GM21381 (cell line): Measurements from ENCODE around the gene ZNF23.

Source experiments
- ATAC-seq: cut with Tn5 transposase; IDR thresholded peaks from one replicate; pipeline ENCODE4 v1.9.1; 2021; ENCODE audit warnings: mild to moderate bottlenecking, moderate library complexity; ENCODE audit not compliant: unreplicated experiment

ZNF23 gene

DNA sequence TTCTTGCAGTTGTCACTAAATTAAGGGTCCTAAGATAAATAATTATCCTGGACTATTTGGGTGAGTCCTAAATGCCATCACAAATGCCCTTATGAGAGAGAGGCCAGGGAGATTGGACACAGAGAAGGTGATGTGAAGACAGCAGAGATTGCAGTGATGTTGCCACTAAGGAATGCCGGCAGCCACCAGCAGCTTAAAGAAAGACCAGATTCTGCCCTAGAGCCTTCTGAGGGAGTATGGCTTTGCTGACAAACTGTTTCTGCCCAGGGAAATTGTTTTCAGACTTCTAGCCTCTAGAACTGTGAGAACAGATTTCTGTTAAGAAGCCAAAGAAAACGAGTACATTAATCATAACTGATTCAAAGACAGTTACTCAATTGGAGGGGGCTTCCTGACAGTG, 10.0 kb upstream of the ZNF23 start:
- ATAC-seq: no peak

DNA sequence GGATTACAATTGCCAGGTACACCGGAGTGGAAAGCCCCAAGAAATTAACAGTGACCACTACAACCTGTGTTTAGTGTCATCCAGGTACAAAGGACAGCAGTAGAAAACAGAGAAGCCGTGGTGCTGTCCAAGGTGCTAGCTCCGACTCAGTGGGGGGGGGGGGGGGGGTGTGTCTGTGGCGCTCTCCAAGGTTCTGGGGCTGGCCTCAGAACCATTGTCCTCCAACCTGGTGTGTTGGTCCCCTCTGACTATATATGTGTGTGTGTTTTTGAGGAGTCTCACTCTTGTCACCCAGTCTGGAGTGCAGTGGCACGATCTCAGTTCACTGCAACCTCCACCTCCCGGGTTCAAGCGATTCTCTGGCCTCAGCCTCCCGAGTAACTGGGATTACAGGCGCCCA, 5.8 kb upstream of the ZNF23 start:
- ATAC-seq: no peak

DNA sequence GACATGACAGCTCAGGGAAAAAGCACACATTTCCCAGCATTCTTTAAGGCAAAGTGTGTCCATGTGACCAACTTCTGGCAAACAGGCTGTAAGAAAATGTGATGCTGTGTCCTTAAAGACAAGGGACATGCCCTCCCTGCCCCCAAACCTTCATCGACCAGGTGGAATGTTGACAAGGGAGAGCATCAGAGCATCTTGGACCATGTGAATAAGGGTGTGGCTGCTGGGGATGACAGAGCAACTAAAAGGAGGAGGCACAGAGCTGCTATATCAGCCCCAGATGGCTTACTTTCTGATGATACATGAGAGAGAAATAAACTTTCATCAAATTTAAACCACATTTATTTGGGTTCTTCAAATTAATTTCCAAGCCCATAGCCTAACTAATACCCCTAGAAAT, 2.2 kb upstream of the ZNF23 start:
- ATAC-seq: no peak

DNA sequence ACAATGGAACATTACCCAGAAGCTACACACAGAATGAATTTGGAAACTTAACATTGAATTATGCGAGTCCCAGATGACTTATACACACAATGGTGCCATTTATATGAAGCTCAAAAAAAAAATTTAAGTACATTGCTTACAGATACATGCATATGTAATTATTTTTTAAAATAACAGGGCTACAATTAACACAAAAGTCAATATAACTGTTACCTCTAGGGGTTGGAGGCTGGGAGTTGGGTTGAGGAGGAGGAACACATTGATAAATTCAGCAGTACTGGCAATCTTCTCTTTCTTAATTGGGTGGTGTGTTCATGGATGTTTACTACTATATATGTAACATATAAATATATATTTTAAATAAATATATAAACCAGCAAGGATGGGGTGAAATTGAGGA, 1.1 kb downstream of the ZNF23 start:
- ATAC-seq: no peak

DNA sequence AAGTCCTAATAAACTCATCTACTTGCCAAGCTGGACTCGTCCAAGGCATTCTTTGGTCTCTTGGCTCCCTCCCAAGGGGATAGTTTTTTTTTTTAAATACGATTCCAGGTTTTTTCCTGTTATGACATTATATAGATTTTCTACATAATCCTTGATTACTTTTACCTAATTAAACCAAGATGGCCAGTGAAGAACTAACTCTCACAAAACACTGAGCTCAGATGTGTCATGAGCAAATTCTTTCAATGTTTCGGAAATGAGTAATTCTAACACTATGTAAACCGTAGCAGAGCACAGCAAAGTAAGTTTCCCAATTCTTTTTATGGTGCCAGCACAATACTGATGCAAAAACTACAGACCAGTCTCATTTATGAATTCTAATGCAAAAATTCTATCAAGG, 1.8 kb downstream of the ZNF23 start:
- no peak for ATAC-seq

DNA sequence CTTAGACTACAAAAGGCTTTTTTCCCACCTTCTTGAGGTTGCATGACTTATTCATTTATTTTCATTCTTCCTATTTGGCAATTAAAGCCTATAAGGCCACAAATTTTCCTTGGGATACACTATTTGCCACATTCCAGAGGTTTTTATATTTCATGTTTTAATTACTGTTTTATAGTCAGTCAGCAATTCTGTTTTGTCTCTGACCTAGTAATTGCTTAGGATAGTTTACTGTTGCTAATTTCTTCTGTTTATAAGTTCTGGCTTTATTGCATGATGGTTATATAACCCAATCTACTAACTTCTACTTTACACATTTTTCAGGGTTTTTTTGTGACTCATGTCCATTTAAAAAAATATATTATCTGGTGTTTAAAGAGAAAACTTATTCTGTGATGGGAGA, 2.5 kb downstream of the ZNF23 start:
- ATAC-seq: no peak

DNA sequence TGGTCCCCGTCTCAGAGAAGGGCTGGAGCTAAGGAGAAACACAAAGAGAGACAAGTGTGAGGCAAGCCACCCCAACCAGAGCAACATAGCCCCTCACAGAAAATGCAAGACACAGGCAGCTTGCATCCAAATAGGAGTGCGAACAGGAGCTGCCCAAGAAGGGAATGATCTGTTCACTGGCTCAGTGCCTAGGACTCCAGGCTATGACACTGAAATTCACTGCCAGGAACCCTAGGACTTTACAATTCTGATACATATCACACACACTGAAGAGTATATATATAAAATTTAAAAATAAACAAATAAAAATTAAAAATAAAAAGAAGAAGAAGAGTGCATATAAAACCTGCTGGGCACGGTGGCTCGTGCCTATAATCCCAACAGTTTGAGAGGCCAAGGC, 5.2 kb downstream of the ZNF23 start:
- ATAC-seq: no peak

DNA sequence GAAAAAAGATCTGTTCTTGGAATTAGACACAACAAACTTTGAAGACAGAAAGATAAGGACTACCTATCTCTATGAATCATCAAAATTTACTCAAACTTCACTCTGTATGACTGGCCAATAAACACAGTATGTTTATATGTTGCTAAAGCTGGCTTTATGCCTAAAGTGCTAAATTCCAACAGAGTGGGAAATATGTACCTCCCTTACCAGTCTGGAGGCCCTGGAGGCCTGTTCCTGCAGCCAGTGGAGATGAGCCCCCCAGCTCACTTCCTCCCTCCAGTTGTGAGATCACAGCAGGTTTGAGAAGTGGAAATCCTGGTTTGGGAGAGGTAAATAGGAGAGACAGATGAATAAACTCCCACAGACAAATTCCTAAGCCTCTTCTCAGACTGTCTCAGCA, 9.0 kb downstream of the ZNF23 start:
- ATAC-seq: no peak

DNA sequence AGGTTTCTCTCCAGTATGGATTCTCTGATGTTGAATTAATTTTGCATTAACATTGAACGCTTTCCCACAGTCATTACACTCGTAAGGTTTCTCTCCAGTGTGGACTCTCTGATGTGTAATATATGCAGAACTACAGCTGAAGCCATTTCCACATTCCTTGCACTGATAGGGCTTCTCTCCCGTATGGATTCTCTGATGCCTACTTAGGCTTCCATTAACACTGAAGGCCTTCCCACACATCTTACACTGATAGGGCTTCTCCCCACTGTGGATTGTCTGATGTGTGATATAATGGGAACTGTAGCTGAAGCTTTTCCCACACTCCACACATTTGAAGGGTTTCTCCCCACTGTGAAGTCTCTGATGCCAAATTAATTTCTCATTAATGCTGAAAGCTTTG, 13.0 kb downstream of the ZNF23 start:
- no peak for ATAC-seq

DNA sequence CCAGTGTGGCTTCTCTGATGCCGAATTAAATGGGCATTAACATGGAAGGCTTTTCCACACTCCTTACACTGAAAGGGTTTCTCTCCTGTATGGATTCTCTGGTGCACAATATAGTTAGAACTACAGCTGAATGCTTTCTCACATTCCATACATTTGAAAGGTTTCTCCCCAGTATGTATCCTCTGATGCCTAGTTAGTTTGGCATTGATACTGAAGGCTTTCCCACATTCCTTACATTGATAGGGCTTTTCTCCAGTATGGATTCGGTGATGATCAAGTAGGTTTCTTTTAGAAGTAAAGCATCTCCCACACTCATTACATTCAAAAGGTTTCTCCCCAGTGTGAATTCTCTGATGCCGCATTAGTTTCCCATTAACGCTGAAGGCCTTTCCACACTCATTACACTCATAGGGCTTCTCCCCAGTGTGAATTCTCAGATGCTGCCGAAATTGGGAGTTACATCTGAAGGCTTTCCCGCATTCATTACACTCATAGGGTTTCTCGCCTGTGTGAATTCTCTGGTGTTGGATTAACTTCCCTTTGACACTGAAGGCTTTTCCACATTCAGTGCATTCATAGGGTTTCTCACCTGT, 13.7 kb downstream of the ZNF23 start:
- ATAC-seq: no peak

DNA sequence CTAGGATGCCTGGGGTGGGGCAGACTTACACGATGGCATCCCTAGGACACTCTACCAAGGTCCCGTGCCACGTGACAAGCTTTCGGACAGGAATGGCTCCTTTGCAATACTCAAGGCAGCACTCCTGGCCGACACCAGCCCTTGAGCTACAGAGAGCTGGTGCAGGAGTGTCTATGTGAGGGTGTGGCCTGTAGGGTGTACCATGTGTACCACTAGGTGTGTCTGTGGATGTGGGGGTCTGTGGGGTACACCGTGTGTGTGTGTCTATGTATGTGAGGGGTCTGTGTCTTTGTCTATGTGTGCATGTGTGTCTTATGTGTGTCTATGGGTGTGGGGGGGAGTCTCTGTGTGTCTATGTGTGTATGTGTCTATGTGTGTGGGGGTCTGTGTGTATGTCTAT, 18.3 kb downstream of the ZNF23 start:
- no peak for ATAC-seq

DNA sequence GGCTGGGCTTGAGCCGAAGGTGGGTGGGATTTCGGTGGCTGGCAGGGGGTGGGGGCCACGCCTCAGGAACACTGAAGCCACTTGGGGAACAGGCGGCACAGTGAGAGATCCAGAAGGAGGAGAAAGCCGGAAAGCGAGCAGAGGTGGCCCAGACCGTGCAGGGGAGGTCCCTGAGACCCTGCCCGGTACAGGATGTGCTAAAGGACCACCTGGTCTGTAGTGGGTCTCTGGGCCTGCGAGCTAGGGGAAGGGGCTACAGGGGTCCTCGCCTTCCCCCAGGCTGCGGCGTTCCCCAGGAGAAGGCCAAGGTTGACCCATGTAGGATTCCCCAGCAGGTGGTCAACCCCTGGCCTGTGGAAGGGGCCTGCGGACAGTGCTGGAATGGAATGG, 20.0 kb downstream of the ZNF23 start, which contains the start of gene TLE7:
Gene TLE7, minus strand, starts transcription at position 4 of the 390 bp plus-strand sequence. CDS start 8,730 bp downstream, outside the sequence.
- no peak for ATAC-seq

DNA sequence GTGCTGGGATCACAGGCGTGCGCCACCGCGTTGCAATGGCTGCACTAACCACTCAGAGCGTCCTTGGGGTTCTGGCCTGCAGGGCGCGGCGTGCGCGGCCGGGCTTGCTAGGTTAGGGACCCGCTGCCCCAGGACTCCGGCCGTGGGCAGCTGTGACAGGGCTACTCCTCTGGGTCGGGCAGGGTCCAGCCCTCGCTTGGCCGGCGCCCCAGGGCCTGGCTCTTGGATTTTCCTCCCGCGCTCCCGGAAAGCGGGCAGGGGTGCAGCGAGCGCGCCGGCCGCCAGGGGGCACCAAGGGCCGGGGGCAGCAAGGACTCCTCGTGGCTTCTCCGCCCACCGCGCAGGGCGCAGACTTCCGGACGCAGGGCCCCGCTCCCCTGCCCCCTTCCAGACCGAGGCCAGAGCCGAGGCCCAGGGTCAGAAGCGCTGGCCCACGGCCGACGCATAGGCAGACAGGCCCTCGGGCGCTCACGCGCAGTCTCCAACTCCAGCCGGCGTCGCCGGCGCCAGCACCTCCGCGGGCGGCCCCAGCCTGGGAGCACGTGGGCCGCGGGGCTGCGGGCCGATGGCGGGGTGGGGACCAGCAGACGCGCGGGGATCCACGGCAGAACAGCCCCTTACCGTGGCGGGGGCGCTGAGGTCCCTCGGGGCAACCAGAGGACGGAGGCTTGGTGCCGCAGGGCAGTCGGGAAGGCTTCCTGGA, 20.5 kb downstream of the ZNF23 start:
- no peak for ATAC-seq

DNA sequence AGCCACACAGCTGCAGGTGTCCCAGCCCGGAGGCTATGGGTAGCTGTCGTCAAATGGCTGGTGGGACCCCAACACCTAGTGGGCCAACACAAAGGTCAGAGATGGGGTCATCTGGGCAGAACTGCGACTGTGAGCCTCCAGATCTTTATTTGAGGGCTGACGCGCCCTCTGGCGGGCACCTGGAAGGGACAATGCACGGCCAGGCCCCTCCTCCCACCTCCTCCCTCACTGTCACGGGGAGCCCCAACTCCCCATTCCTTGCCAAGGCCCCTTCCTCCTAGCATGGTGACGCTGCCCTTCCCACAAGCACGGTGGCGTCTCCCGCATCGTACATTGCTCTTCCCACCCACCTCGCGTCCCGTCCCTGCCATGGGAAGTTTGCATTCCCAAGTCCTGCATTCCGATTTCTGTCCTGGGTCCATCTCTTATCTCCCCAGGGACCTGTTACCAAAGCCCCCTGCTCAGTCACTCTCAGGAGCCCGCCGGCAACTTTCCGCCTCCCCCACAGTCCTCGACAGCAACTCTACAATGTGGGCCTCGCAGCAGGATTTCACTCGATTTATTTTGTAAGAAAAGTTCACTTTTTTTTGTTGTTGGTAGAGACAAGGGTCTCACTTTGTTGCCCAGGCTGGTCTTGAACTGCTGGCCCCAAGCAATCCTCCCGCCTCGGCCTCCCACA, 21.2 kb downstream of the ZNF23 start:
- no peak for ATAC-seq

DNA sequence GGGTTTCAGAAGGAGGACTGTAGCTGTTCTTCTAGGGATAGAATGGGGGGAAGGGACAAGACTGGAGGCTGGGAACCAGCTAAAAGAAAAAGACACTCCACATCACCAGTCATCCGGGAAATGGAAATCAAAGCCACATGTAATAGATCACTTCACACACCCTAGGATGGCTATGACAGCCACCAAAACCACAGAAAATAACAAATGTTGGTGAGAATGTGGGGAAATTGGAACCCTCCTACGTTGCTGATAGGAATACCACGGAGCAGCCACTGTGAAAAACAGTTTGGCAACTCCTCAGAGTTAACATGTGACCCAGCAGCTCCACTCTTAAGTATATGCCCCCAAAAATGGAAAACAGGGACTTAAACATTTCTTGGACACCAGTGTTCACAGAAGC, 22.5 kb downstream of the ZNF23 start:
- ATAC-seq: no peak

DNA sequence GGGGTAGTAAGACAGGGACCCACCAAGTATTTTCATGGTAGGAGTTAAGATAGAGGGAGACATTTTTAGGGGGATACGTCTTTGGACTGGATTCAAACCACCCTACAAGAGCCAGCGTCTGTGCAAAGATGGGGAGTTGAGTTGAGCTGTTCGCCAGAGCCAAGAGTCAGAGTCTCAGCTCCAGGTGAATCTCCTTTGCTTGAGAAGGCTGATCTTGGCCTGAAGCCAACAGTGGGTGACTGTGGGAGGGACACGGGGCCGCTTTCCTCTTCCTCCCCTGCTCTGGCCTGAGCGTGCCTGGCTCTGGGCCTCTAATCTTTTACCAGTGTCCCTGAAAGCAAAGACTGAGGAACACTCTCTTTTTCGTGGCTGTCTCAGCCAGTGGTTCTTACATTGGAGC, 25.6 kb downstream of the ZNF23 start:
- no peak for ATAC-seq

DNA sequence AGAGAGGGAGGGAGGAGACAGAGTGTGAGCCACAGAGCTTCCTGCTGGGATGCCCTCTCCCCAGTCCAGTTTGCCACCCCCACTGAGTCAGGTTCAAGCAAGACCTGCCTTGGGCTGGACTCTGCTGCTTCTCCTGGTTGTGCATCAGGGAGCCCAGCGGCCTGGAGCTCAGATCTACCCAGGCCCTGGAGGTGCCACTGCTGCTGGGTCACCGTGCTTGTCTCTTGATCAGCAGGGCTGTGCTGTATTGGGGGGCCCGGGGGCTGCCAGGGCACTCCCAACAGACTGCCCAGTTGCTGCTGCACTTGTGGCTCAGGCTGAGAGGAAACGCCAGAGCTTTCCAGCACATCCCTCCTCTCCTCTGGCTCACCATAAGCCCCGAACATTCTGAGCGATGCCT, 29.1 kb downstream of the ZNF23 start:
- no peak for ATAC-seq

DNA sequence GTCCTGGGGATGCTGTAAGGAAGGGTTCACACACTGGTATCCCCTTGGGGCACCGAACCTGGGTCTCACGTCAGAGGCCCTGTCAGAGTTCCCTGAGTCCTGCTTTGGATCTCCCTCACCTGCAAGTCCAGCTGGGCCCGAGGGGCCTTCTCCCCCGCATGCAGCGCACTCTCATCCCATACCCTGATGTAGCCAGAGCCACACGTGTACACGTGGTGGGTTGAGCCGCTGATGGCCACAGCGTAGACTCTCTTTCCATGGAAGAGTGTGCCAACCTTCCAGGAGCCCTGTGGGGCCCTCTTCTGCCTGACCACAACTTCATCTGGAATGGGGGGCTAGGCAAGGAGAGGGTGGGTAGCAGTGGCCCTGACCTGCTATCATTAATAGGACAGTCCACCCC, 30.1 kb downstream of the ZNF23 start:
- ATAC-seq: no peak

DNA sequence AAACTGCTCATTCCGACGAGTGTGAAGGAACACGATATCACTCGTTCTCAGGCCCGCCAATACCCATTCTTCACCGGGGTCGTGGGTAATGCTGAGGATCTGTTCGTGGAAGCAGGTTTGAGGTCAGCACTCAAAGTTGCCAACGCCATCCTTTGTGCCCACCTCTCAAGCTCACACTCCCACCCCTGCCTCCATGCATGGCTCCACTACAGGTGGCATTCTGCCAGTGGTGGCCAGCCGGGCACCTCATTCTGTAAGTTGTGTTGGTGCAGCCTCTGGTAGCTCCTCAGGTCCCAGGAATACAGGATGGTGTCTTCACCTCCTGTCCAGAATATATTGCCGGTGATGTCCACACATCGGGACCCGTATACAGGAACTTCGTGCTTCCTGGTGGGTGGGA, 30.9 kb downstream of the ZNF23 start:
- no peak for ATAC-seq

DNA sequence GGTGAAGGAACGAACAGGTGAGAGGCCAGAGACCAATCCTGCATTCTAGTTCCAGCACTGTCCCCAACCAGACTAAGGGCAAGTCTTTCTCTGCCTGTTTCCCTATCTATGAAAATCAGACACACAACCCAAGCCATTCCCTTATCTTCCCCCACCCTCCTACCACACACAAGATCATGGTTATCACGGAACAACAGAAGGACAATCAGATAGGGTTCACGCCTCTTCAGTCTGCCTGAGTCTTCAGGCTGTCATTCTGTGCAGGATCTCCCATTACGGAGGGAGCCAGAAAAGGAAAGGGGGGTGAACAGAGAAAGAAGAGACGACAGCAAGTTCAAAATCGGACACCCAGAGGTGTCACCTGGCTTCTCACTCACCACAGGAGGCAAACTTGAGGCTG, 31.3 kb downstream of the ZNF23 start:
- no peak for ATAC-seq

DNA sequence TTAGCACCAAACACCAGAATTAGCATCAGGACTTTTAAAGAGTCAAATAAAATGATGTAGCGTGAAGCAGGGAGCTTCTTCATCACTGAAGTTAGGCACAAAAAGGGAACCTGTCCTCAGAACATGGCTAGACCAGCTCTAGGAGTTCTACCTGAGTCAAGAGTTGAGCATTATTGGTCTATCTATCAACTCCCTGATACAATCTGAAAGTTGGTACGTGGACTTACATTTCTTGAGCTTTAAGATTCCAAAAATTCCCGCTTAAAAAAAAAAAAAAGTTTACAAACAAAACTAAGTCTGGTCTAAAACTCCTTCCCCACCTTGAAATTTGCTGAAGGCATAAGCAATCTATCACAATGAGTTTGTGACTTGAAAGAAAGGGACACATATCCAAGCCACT, 32.5 kb downstream of the ZNF23 start:
- no peak for ATAC-seq

DNA sequence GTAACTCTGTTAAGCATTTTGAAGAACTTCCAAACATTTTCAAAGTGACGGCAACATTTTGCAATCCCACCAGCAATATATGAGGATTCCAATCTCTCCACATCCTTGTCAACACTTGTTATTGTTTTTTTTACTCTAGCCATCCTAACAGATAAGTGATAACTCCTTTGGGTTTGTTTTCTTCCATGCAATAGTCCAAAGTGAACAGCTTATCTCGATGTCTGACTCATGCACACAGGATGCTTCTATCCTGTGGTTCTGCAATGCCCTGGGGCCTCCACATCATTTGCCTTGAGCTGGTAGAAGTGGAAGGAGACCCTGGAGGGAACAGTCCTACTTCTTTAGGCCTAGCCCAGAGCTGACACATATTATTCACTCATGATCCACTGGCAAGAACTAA, 33.2 kb downstream of the ZNF23 start:
- no peak for ATAC-seq
